ENCODE measurements around the gene ANKRD45.

Gene ANKRD45

DNA sequence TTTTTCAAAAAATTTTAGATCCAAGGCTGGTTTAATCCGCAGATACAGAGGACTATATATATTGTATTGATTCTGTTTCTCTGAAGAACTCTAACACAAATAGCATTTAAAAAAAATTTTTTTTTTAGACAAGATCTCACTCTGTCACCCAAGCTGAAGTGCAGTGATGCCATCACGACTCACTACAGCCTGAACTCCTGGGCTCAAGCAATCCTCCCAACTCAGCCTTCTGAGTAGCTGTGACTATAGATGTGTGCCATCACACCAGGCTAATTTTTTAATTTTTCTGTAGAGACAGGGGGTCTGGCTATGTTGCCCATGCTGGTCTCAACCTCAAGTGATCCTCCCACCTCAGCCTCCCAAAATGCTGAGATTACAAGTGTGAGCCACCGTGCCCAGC, 3.0 kb downstream of the ANKRD45 start:
- in situ Hi-C loops (cut with MboI; ENCODE audit: low sequenced_read_pairs, unreplicated experiment), result no loop called here
- DNase-seq (ENCODE audit: low spot score), result no peak
- TF ChIP-seq, protein P1, sequence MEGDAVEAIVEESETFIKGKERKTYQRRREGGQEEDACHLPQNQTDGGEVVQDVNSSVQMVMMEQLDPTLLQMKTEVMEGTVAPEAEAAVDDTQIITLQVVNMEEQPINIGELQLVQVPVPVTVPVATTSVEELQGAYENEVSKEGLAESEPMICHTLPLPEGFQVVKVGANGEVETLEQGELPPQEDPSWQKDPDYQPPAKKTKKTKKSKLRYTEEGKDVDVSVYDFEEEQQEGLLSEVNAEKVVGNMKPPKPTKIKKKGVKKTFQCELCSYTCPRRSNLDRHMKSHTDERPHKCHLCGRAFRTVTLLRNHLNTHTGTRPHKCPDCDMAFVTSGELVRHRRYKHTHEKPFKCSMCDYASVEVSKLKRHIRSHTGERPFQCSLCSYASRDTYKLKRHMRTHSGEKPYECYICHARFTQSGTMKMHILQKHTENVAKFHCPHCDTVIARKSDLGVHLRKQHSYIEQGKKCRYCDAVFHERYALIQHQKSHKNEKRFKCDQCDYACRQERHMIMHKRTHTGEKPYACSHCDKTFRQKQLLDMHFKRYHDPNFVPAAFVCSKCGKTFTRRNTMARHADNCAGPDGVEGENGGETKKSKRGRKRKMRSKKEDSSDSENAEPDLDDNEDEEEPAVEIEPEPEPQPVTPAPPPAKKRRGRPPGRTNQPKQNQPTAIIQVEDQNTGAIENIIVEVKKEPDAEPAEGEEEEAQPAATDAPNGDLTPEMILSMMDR (IDR thresholded peaks at IDR 0.05; ENCODE audit: borderline replicate concordance, control extremely low read depth, extremely low read depth, insufficient read depth, missing control alignments), result no peak

DNA sequence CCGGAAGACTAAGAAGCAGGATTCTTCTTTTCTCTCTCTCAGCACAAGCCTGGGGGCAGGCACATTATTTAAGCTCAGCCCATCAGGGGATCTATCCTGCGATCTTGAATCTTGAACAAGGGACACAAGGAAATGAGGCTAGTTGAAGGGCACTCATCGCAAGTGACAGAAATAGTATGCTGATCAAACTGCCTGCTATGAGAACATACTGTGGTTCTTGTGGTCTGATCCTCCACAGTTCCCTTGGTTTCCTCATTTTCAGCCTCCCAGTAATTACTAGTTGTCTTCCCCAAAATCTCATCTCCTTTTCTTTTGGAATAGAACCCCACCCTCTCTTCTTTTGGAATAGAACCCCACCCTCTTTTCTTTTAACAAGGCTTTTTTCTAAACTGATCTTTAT, 6.5 kb downstream of the ANKRD45 start:
- in situ Hi-C loops (cut with MboI; ENCODE audit: low sequenced_read_pairs, unreplicated experiment), result no loop called here
- DNase-seq (ENCODE audit: low spot score), result no peak
- TF ChIP-seq, protein P1 (IDR thresholded peaks at IDR 0.05; ENCODE audit: borderline replicate concordance, control extremely low read depth, extremely low read depth, insufficient read depth, missing control alignments), result no peak

DNA sequence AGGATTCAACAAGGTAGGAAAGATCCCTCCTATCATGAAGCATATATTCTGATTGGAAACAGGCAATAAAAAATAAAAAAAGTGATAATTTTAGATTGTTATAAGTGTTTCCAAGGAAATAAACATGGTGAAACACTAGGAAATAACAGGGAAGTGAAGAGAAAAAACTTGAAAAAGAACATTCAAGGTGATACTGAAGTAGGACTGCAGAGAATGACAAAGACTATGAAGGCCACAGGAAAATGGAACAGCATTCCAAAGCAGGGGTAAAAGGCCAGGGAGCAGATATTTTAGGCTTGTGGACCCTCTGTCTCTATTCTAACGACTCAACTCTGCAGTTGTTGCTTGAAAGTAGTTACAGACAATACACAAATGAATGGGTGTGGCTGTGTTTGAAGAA, 7.9 kb downstream of the ANKRD45 start:
- no peak for DNase-seq (ENCODE audit: low spot score)
- TF ChIP-seq, protein P1 (IDR thresholded peaks at IDR 0.05; ENCODE audit: borderline replicate concordance, control extremely low read depth, extremely low read depth, insufficient read depth, missing control alignments), result no peak
- in situ Hi-C loops (cut with MboI; ENCODE audit: low sequenced_read_pairs, unreplicated experiment), result no loop called here

DNA sequence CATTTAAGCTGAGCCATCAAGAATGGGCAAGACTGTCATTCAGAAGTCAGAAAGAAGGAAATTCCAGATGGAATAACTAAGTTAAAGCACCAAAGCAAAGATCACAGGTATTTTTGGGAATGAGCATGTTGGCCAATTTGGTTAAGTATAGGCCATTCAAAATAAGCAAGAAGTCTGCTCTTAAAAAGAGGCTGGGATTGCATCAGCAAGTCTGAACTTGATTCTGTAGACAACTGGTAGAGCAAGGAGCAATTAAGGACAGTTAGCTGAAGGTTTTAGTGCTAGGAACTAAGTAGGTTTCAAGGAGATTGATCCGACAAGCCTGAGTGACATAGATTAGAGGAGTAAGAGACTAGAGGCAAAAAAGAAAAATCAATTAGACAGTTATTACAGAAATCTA, 8.4 kb downstream of the ANKRD45 start:
- TF ChIP-seq, protein P1 (IDR thresholded peaks at IDR 0.05; ENCODE audit: borderline replicate concordance, control extremely low read depth, extremely low read depth, insufficient read depth, missing control alignments), result no peak
- DNase-seq (ENCODE audit: low spot score), result no peak
- in situ Hi-C loops (cut with MboI; ENCODE audit: low sequenced_read_pairs, unreplicated experiment), result no loop called here

DNA sequence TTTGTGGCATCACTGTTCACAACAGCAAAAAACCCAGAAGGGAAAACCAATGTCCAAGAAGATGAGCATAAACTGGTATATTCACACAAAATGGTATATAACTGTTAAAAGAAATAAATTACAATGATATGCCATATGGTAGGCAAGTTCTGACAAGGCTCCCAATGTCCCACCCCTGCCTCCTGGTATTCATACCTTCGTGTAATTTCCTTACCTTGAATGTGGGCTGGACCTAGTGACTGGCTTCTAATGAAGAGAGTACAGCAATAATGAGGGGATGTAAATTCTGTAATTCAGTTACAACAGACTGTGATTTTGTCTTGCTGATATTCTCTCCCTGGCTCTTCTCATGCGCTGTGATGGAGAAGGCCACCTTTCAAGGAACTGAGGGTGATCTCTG, 9.3 kb downstream of the ANKRD45 start:
- TF ChIP-seq, protein P1 (IDR thresholded peaks at IDR 0.05; ENCODE audit: borderline replicate concordance, control extremely low read depth, extremely low read depth, insufficient read depth, missing control alignments), result no peak
- DNase-seq (ENCODE audit: low spot score), result no peak
- in situ Hi-C loops (cut with MboI; ENCODE audit: low sequenced_read_pairs, unreplicated experiment), result no loop called here

DNA sequence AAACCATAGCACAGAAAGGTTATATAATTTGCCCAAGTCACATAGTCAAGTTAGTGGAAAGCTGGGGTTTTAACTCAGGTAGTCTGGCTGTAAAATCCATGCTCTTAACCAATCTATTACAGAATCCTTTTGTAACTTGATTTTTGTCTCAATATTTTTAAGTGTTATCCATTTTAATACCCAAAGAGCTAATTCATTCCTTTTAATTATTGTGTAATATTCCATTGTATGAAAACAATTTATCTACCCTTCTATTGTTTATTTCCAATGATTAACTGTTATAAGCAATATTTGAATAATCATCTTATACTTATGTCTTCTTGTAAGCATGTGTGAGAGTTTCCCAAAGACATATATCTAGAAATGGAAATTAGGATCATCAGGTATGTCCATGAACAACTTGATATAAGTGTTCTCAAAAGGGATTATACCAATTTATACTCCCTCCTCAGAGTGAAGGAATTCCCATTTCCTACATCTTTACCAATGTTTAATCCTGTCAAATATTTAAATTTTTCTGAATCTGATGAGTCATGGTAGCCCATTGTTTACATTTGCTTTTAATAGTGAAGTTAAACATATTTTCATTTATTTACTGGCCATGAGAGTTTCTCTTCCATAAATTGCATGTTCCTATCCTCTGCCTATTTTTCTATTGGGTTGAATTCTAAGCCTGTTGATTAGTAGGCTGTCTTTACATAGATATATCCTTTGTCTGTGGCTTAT, 20.6 kb downstream of the ANKRD45 start:
- DNase-seq (ENCODE audit: low spot score), result no peak
- in situ Hi-C loops (cut with MboI; ENCODE audit: low sequenced_read_pairs, unreplicated experiment), result no loop called here

More for the DNA sequence above, 20.6 kb downstream of the ANKRD45 start:
- TF ChIP-seq, protein P1 (IDR thresholded peaks at IDR 0.05; ENCODE audit: borderline replicate concordance, control extremely low read depth, extremely low read depth, insufficient read depth, missing control alignments), result no peak

All from GM13976 (cell line).